ENCODE measurements around the gene RAB26.

DNA sequence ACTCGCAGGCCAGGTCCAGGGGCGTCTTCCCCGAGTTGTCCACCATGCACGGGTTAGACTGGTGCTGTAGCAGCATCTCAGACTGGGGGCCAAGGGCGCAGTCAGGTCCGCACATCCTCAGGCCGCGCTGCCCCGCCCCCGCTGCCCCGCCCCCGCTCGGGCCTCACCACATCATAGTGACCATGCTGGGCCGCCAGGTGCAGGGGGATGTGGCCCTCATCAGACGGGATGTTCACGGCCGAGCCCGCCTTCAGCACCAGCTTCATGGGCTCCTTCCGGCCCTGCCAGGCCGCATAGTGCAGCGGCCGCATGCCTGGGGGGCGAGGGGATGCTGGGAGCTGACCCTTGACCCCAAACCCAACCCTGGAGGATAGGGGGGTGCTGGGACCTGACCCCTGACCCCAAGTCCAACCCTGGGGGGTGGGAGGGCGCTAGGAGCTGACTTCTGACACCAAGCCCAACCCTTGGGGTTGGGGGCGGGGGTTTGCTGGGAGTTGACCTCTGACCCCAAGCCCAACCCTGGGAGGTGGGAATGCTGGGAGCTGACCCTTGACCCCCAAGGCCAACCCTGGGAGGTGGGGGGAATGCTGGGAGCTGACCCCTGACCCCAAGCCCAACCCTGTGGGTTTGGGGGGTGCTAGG, 40.9 kb downstream of the RAB26 start:
- TF ChIP-seq ISL1 (CRISPR knock-in tag; IDR thresholded peaks at IDR 0.05) = no peak
- TF ChIP-seq, protein P1, sequence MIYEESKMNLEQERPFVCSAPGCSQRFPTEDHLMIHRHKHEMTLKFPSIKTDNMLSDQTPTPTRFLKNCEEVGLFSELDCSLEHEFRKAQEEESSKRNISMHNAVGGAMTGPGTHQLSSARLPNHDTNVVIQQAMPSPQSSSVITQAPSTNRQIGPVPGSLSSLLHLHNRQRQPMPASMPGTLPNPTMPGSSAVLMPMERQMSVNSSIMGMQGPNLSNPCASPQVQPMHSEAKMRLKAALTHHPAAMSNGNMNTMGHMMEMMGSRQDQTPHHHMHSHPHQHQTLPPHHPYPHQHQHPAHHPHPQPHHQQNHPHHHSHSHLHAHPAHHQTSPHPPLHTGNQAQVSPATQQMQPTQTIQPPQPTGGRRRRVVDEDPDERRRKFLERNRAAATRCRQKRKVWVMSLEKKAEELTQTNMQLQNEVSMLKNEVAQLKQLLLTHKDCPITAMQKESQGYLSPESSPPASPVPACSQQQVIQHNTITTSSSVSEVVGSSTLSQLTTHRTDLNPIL (CRISPR knock-in tag; IDR thresholded peaks at IDR 0.05; ENCODE audit: low read depth) = no peak
- TF ChIP-seq, protein P2, sequence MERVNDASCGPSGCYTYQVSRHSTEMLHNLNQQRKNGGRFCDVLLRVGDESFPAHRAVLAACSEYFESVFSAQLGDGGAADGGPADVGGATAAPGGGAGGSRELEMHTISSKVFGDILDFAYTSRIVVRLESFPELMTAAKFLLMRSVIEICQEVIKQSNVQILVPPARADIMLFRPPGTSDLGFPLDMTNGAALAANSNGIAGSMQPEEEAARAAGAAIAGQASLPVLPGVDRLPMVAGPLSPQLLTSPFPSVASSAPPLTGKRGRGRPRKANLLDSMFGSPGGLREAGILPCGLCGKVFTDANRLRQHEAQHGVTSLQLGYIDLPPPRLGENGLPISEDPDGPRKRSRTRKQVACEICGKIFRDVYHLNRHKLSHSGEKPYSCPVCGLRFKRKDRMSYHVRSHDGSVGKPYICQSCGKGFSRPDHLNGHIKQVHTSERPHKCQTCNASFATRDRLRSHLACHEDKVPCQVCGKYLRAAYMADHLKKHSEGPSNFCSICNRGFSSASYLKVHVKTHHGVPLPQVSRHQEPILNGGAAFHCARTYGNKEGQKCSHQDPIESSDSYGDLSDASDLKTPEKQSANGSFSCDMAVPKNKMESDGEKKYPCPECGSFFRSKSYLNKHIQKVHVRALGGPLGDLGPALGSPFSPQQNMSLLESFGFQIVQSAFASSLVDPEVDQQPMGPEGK (CRISPR knock-in tag; IDR thresholded peaks at IDR 0.05; ENCODE audit: borderline replicate concordance) = no peak
- TF ChIP-seq, protein P3, sequence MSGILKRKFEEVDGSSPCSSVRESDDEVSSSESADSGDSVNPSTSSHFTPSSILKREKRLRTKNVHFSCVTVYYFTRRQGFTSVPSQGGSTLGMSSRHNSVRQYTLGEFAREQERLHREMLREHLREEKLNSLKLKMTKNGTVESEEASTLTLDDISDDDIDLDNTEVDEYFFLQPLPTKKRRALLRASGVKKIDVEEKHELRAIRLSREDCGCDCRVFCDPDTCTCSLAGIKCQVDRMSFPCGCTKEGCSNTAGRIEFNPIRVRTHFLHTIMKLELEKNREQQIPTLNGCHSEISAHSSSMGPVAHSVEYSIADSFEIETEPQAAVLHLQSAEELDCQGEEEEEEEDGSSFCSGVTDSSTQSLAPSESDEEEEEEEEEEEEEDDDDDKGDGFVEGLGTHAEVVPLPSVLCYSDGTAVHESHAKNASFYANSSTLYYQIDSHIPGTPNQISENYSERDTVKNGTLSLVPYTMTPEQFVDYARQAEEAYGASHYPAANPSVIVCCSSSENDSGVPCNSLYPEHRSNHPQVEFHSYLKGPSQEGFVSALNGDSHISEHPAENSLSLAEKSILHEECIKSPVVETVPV (CRISPR knock-in tag; IDR thresholded peaks at IDR 0.05) = no peak

Data from SK-N-SH treated with all-trans-retinoic acid at 6 μM for 48 hours (cell line).